ENCODE results near the gene TRPM1.

TRPM1 gene

GRCh38 chr15:31020542-31020941 is 81.0 kb downstream of the TRPM1 start:
- no peaks in the 10 kb centered on the region for H3K27me3 ChIP-seq (ENCODE audit: control insufficient read depth, insufficient read depth, low read length)
- no peak overlapping the region for H3K9ac ChIP-seq (ENCODE audit: low read length)
- H3K4me3 ChIP-seq (ENCODE audit: low read length) = no peak overlapping the region
- no peaks in the 10 kb centered on the region for H3K36me3 ChIP-seq (ENCODE audit: control insufficient read depth, insufficient read depth, low read length)
- H3K9me3 ChIP-seq (ENCODE audit: control insufficient read depth, low read length) = no peaks in the 10 kb centered on the region
- H3K4me1 ChIP-seq (ENCODE audit: control insufficient read depth, insufficient read depth, low read length) = peaks cover 11% of the 10 kb centered on the region

GRCh38 chr15:31019986-31020385 is 81.5 kb downstream of the TRPM1 start:
- Histone ChIP-seq H3K27me3 (ENCODE audit: control insufficient read depth, insufficient read depth, low read length) (no peaks in the 10 kb centered on the region), H3K9me3 (ENCODE audit: control insufficient read depth, low read length) (no peaks in the 10 kb centered on the region), H3K4me1 (ENCODE audit: control insufficient read depth, insufficient read depth, low read length) (peaks cover 11% of the 10 kb centered on the region), H3K4me3 (ENCODE audit: low read length) (no peak overlapping the region), H3K9ac (ENCODE audit: low read length) (no peak overlapping the region), H3K36me3 (ENCODE audit: control insufficient read depth, insufficient read depth, low read length) (no peaks in the 10 kb centered on the region)

GRCh38 chr15:31017311-31017710 is 84.2 kb downstream of the TRPM1 start:
- Histone ChIP-seq H3K4me3 (ENCODE audit: low read length) (no peak overlapping the region), H3K4me1 (ENCODE audit: control insufficient read depth, insufficient read depth, low read length) (peaks cover 24% of the 10 kb centered on the region), H3K9me3 (ENCODE audit: control insufficient read depth, low read length) (no peaks in the 10 kb centered on the region), H3K36me3 (ENCODE audit: control insufficient read depth, insufficient read depth, low read length) (no peaks in the 10 kb centered on the region), H3K9ac (ENCODE audit: low read length) (no peak overlapping the region), H3K27me3 (ENCODE audit: control insufficient read depth, insufficient read depth, low read length) (no peaks in the 10 kb centered on the region)

GRCh38 chr15:31016446-31016915 is 85.0 kb downstream of the TRPM1 start:
- peaks cover 24% of the 10 kb centered on the region for H3K4me1 ChIP-seq (ENCODE audit: control insufficient read depth, insufficient read depth, low read length)
- no peak overlapping the region for H3K4me3 ChIP-seq (ENCODE audit: low read length)
- H3K36me3 ChIP-seq (ENCODE audit: control insufficient read depth, insufficient read depth, low read length) = no peaks in the 10 kb centered on the region
- no peak overlapping the region for H3K9ac ChIP-seq (ENCODE audit: low read length)
- no peaks in the 10 kb centered on the region for H3K9me3 ChIP-seq (ENCODE audit: control insufficient read depth, low read length)
- H3K27me3 ChIP-seq (ENCODE audit: control insufficient read depth, insufficient read depth, low read length) = no peaks in the 10 kb centered on the region

- Histone ChIP-seq H3K4me1 (ENCODE audit: control insufficient read depth, insufficient read depth, low read length) (peaks cover 13% of the 10 kb centered on the region), H3K9me3 (ENCODE audit: control insufficient read depth, low read length) (no peaks in the 10 kb centered on the region), H3K36me3 (ENCODE audit: control insufficient read depth, insufficient read depth, low read length) (no peaks in the 10 kb centered on the region), H3K4me3 (ENCODE audit: low read length) (no peak overlapping the region), H3K27me3 (ENCODE audit: control insufficient read depth, insufficient read depth, low read length) (no peaks in the 10 kb centered on the region), H3K9ac (ENCODE audit: low read length) (no peak overlapping the region)
These were observed 87.0 kb downstream of the TRPM1 start for GRCh38 chr15:31014608-31014925.

GRCh38 chr15:31013863-31014607 is 87.5 kb downstream of the TRPM1 start:
- Histone ChIP-seq H3K9me3 (ENCODE audit: control insufficient read depth, low read length) (no peaks in the 10 kb centered on the region), H3K36me3 (ENCODE audit: control insufficient read depth, insufficient read depth, low read length) (no peaks in the 10 kb centered on the region), H3K27me3 (ENCODE audit: control insufficient read depth, insufficient read depth, low read length) (no peaks in the 10 kb centered on the region), H3K9ac (ENCODE audit: low read length) (no peak overlapping the region), H3K4me3 (ENCODE audit: low read length) (no peak overlapping the region), H3K4me1 (ENCODE audit: control insufficient read depth, insufficient read depth, low read length) (peaks cover 13% of the 10 kb centered on the region)

GRCh38 chr15:31012455-31012854 is 89.1 kb downstream of the TRPM1 start:
- no peaks in the 10 kb centered on the region for H3K27me3 ChIP-seq (ENCODE audit: control insufficient read depth, insufficient read depth, low read length)
- H3K36me3 ChIP-seq (ENCODE audit: control insufficient read depth, insufficient read depth, low read length) = no peaks in the 10 kb centered on the region
- H3K4me3 ChIP-seq (ENCODE audit: low read length) = no peak overlapping the region
- peaks cover 13% of the 10 kb centered on the region for H3K4me1 ChIP-seq (ENCODE audit: control insufficient read depth, insufficient read depth, low read length)
- no peaks in the 10 kb centered on the region for H3K9me3 ChIP-seq (ENCODE audit: control insufficient read depth, low read length)
- H3K9ac ChIP-seq (ENCODE audit: low read length) = no peak overlapping the region

- H3K9ac ChIP-seq (ENCODE audit: low read length) = no peak overlapping the region
- H3K4me3 ChIP-seq (ENCODE audit: low read length) = no peak overlapping the region
- H3K9me3 ChIP-seq (ENCODE audit: control insufficient read depth, low read length) = no peaks in the 10 kb centered on the region
- H3K27me3 ChIP-seq (ENCODE audit: control insufficient read depth, insufficient read depth, low read length) = no peaks in the 10 kb centered on the region
- H3K36me3 ChIP-seq (ENCODE audit: control insufficient read depth, insufficient read depth, low read length) = no peaks in the 10 kb centered on the region
- peaks cover 13% of the 10 kb centered on the region for H3K4me1 ChIP-seq (ENCODE audit: control insufficient read depth, insufficient read depth, low read length)
These were observed 91.5 kb downstream of the TRPM1 start for GRCh38 chr15:31010036-31010435.

GRCh38 chr15:31005660-31006059 is 95.9 kb downstream of the TRPM1 start:
- Histone ChIP-seq H3K9me3 (ENCODE audit: control insufficient read depth, low read length) (no peaks in the 10 kb centered on the region), H3K36me3 (ENCODE audit: control insufficient read depth, insufficient read depth, low read length) (no peaks in the 10 kb centered on the region), H3K4me3 (ENCODE audit: low read length) (no peak overlapping the region), H3K27me3 (ENCODE audit: control insufficient read depth, insufficient read depth, low read length) (no peaks in the 10 kb centered on the region), H3K4me1 (ENCODE audit: control insufficient read depth, insufficient read depth, low read length) (no peaks in the 10 kb centered on the region), H3K9ac (ENCODE audit: low read length) (no peak overlapping the region)

GRCh38 chr15:31004220-31004733 is 97.2 kb downstream of the TRPM1 start:
- no peaks in the 10 kb centered on the region for H3K4me1 ChIP-seq (ENCODE audit: control insufficient read depth, insufficient read depth, low read length)
- no peak overlapping the region for H3K9ac ChIP-seq (ENCODE audit: low read length)
- H3K4me3 ChIP-seq (ENCODE audit: low read length) = no peak overlapping the region
- H3K27me3 ChIP-seq (ENCODE audit: control insufficient read depth, insufficient read depth, low read length) = no peaks in the 10 kb centered on the region
- H3K9me3 ChIP-seq (ENCODE audit: control insufficient read depth, low read length) = no peaks in the 10 kb centered on the region
- H3K36me3 ChIP-seq (ENCODE audit: control insufficient read depth, insufficient read depth, low read length) = no peaks in the 10 kb centered on the region

- Histone ChIP-seq H3K36me3 (ENCODE audit: control insufficient read depth, insufficient read depth, low read length) (no peaks in the 10 kb centered on the region), H3K9me3 (ENCODE audit: control insufficient read depth, low read length) (no peaks in the 10 kb centered on the region), H3K27me3 (ENCODE audit: control insufficient read depth, insufficient read depth, low read length) (no peaks in the 10 kb centered on the region), H3K9ac (ENCODE audit: low read length) (no peak overlapping the region), H3K4me3 (ENCODE audit: low read length) (no peak overlapping the region), H3K4me1 (ENCODE audit: control insufficient read depth, insufficient read depth, low read length) (no peaks in the 10 kb centered on the region)
These were observed 99.8 kb downstream of the TRPM1 start for GRCh38 chr15:31001702-31002101.

- no peaks in the 10 kb centered on the region for H3K4me1 ChIP-seq (ENCODE audit: control insufficient read depth, insufficient read depth, low read length)
These were observed 101.8 kb downstream of the TRPM1 start for GRCh38 chr15:30999729-31000128.

More at GRCh38 chr15:30999729-31000128, 101.8 kb downstream of the TRPM1 start:
- no peaks in the 10 kb centered on the region for H3K9me3 ChIP-seq (ENCODE audit: control insufficient read depth, low read length)
- no peaks in the 10 kb centered on the region for H3K36me3 ChIP-seq (ENCODE audit: control insufficient read depth, insufficient read depth, low read length)
- H3K27me3 ChIP-seq (ENCODE audit: control insufficient read depth, insufficient read depth, low read length) = no peaks in the 10 kb centered on the region
- no peak overlapping the region for H3K9ac ChIP-seq (ENCODE audit: low read length)
- no peak overlapping the region for H3K4me3 ChIP-seq (ENCODE audit: low read length)
